ENCODE results near the gene MORF4L1.
"Not testable (repeated sequence)": the region's sequence is repeated elsewhere in the genome, so short reads cannot be mapped to it uniquely, and the experiment has no call there.

MORF4L1 gene

GRCh38 chr15:78859971-78860719, 12.5 kb upstream of the MORF4L1 start:
- peak; percentile 87 to 91 (median 89) for DNase-seq

DNA sequence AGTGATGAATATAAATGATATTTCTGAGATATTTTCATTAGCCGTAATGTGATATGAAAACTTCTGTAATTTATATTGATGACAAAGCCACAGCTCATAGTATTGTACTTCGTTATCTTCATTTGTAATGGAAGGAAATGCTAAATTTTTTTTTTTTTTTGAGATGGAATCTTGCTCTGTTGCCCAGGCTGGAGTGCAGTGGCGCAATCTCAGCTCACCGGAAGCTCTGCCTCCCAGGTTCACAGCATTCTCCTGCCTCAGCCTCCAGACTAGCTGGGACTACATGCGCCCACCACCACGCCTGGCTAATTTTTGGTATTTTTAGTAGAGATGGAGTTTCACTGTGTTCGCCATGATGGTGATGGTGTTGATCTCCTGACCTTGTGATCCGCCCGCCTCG, 7.1 kb upstream of the MORF4L1 start:
- not testable (repeated sequence) for DNase-seq

- not testable (repeated sequence) for DNase-seq
These were observed 6.7 kb upstream of the MORF4L1 start for GRCh38 chr15:78866031-78866430.

DNA sequence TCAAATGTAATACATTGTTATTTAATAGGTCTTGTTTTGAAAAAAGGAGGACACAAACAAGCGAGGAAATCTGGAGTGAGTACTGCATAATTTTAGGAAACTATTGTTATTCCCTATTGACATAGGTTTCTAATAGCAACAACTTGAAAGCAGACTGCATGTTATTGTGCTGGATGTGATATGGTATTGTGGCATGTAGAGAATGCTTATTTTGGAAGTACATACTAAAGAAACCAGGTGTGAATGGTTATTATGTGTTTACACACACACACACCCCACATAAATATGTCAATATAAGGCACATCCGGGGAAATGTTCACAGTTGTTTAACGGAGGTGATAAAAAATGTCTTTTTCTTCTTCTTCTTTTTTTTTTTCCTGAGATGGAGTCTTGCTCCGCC, 5.9 kb upstream of the MORF4L1 start:
- no peak for DNase-seq

DNA sequence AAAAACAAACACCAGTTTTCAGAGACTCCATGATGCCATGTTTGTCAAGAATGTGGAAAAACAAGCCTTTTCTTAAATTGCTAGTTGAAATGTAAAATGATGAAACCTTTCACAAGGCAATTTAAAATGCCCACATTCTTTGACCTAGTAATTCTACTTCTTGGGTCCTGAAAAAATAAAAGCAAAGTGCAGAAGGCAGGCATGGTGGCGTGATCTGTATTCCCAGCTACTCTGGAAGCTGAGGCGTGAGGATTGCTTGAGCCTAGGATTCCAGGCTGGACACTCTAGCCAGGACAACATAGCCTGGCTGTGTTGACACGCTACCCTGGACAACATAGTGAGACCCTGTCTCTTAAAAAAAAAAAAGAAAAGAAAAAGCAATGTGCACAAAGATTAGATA, 4.3 kb upstream of the MORF4L1 start:
- DNase-seq, result no peak

DNA sequence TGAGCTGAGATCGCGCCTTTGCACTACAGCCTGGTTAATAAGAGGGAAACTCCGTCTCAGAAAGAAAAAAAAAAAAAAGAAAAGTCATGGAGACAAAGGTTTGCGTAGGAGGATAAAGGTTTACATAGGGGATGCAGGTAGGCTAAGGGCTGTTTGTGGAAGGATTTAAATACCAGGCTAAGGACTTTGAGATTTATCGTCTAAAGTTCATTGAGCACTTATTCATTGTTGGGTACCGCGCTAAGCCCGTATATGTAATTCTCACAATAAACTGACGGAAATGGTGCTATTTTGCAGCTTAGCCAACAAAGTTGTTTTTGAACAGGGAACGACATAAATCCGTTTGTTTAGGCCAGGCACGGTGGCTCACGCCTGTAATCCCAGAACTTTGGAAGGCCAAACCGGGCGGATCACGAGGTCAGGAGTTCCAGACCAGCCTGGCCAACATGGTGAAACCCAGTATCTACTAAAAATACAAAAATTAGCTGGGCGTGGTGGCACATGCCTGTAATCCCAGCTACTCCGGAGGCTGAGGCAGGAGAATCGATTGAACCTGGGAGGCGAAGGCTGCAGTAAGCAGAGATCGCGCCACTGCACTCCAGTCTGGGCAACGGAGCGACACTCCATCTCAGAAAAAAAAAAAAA, 1.1 kb upstream of the MORF4L1 start:
- not testable (repeated sequence) for DNase-seq

DNA sequence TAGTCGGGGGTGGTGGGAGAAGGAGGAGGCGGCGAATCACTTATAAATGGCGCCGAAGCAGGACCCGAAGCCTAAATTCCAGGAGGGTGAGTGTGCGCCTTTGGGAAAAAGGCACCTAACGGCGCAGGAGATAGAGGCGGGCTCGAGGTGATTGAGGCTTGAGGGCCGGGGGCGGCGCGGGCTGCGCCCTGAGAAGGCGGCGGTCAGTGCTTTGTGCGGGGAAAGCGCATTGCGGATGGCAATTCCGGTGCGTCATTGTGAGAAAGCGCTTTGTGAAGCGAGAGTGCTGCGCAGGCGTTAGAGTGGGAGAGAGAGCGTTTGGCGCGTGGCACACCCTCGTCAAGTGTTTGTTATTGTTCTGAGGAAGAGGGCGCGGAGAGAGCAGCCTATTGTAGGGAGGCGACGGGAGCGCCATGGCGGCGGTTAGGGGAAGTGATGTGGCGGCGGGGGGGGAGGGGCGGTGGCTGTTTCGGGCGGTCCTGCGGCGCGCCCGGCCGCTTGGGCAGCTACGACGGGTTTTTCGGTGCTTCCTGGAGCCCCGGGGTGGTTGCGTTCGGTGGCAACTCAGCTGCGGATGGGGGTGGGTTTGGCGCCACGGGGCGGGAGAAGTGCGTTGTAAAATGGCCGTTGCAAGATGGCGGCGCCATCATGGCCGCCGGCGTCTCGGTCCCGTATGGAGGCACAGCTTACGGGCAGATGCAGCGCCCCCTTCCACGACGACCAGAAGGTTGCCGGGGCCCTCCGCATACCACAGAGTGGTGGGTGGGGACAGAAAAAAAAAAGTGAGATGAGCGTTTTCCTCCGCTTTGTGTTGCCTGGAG, 492 bp downstream of the MORF4L1 start:
- peak; percentile 94 to 96 (median 94) for DNase-seq

DNA sequence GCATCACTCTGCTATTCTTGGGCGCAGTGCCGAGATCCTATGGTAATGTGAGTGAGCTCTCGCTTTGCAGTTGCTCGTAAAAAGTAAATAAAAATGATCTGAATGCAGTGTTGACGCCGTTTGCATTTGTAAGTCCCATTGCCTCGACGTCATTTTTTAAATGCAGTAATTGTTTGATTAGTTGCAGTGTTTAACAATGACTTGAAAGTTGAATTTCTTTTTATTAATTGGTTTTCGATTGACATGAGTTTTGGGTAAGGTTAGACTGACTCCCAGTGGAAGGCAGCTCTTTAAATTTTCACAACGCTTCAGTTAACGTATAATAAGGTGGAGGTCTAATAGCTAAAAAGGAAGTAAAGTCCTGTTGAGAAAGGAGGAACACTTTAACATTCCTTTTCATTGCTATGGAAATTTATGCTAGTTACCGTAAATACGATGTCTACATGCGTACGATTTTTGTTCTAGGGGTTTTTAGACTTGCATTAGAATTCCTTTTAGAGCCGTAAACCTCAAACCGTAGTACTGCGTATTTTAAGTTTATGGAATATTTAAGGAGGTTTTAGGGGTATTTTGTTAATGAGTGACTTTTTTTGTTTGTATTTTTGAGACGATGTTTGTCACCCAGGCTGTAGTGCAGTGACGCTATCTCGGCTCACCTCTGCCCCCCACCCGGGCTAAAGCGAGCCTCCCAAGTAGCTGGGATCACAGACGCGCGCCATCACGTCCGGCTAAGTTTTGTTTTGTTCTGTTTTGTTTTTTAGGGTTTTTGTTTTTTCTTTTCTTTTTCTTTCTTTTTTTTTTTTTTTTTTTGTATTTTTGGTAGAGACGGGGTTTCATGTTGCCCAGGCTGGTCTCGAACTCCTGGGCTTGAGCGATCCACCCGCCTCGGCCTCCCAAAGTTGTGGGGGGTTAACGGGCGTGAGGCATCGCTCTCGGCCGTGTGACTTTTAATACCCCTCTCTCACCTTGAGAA, 1.4 kb downstream of the MORF4L1 start:
- DNase-seq, result peak; percentile 37 to 72 (median 50)

GRCh38 chr15:78875107-78875914, 2.6 kb downstream of the MORF4L1 start:
- DNase-seq, result no peak

- DNase-seq, result not testable (repeated sequence)
These were observed 4.3 kb downstream of the MORF4L1 start for GRCh38 chr15:78876954-78877353.

- DNase-seq, result peak; percentile 19 to 49 (median 48)
These were observed 5.7 kb downstream of the MORF4L1 start for GRCh38 chr15:78878356-78878755.

DNA sequence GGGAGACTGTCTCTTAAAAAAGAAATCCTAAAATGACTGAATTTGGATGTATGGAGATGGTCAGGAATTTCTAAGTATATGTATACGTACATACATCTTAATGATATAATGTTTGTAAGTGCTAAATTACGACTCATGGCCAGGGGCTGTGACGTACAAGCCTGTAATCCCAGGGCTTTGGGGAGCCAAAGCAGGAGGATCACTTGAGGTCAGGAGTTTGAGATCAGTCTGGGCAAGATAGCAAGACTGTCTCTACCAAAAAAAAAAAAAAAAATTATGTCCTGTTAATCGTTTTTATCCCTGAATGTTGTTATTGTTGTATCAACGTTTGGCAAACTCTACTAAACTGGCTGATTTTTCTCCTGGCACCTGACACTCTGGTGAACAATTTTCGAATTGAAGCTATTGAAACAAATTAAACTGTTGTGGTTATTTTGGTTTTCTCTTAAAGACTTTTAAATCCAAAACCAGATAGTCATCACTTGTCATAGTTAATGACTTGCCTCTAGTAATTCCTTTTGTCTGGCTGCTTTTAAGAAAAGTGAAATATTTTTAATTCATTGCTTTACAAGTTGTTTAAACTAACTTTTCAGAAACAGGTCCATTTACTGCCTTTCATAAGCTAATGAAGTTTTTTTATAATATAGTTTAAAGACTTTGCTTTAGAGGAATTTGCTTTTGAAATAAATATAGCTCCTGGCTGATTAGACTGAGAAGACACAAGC, 7.0 kb downstream of the MORF4L1 start:
- DNase-seq, result no peak

DNA sequence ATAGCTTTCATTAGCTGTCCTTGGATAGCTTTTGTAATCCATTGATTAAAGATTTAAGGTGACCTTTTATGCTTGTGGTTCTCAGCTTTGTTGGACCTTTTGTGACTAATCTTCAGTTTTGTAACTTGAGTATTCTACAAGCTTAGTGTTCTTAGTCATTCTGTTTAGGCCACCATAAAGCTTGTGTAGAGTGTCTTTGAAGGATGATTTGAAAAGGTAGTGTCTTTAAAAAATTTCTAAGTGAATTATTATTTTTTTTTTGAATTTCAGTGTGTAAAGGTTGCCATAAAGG, 7.5 kb downstream of the MORF4L1 start:
- peak in 2 of 3 donors; percentile 41 to 44 for DNase-seq

DNA sequence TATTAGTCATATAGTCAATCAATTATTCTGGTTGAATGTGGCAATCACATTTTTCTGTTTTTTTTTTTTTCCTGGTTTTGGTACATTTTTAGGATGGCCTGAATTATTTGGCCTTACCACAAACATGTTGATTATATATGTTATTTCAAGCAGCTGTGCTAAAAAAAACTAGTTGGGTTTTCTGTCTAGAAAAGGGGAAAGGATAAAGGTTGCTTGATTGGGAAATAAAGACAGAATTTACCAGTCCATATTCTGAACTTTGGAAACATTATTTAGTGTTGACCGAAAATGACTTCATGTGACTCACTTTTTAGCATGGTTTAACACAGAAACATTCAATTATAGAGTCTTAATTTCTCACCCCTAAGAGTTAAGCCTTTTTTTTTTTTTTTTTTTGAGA, 8.1 kb downstream of the MORF4L1 start:
- DNase-seq, result no peak

DNA sequence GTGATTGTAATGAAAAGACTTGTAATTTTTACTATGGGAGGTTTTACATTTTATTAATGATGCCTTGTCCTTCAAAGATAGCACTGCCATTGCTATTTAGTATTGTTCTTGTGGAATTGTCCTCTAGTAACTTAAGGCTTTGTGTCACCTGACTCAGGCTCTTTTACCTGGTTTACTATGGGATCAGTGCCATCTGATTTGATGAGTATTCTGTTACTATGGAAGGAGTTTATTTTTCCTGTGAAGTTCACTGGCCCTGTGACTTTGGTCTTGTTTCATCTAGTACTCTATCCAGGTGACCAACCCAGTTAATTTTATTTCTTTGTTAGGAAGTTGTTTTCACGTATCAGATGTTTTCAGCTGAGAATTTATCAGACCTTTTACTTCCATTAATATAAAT, 9.0 kb downstream of the MORF4L1 start:
- no peak for DNase-seq

GRCh38 chr15:78889000-78889399, 16.3 kb downstream of the MORF4L1 start:
- no peak for DNase-seq

DNA sequence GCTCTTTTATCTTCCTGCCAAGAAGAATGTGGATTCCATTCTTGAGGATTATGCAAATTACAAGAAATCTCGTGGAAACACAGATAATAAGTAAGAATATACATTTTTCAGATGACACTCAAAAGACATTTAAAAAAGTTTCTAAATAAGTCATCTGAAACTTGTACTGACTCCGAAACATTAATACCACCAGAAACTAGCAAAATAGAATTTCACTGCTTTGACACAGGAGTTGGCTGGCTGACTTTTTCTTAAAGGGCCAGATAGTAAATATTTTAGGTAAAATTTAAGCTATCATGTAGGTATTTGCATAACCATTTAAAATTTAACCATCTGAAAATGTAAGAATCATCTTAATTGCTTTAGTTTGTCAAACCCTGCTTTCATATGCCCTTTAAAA, 20.8 kb downstream of the MORF4L1 start:
- no peak for DNase-seq

DNA sequence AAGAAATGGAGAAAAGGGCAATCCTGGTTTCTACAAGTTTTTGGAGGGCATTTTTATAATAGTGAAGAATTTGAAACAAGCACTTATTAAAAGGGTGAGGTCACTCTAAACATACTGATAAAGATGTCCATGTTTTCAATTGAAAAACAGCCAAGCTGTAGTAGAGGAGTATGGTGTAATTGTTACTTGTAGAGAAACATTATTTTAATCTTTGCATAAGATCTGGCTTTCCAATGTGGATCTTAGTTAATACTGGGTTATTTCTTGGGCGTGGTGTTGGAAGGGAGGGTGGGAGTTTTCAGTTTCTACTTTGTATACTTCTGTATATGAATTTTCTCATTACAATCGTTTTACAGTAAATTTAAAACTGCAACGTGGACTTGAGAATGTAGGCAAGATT, 22.8 kb downstream of the MORF4L1 start:
- no peak for DNase-seq

- no peak for DNase-seq
These were observed 25.9 kb downstream of the MORF4L1 start for GRCh38 chr15:78898540-78898939.

GRCh38 chr15:78900819-78901533, 28.3 kb downstream of the MORF4L1 start:
- DNase-seq, result not testable (repeated sequence)

All from suppressor macrophage treated with lipopolysaccharide for 1 hour (primary cell).